ENCODE data around the gene NINL.

Gene NINL

GRCh38 chr20:25437153-25437581 is 148.2 kb downstream of the NINL start:
- no peak for DNase-seq (ENCODE audit: low read depth in 2 of 2, low spot score in 1 of 2)

DNA sequence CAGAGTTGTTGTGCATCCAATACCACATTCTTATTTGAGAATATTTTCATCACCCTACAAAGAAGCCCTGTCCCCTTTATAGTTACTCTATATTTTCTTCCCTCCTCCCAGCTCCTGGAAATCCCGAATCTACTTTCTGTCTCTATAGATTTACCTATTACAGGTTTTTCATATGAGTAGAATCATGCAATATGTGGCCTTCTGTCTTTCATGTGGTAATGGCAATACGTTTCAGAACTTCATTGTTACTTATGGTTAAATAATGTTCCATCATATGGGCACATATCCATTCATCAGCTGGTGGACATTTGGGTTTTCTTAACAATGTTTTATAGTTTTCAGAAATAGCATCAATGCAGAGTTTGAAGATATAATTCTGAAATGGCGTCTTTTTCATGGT is 160.8 kb downstream of the NINL start:
- DNase-seq (ENCODE audit: low read depth in 2 of 2, low spot score in 1 of 2) = no peak

DNA sequence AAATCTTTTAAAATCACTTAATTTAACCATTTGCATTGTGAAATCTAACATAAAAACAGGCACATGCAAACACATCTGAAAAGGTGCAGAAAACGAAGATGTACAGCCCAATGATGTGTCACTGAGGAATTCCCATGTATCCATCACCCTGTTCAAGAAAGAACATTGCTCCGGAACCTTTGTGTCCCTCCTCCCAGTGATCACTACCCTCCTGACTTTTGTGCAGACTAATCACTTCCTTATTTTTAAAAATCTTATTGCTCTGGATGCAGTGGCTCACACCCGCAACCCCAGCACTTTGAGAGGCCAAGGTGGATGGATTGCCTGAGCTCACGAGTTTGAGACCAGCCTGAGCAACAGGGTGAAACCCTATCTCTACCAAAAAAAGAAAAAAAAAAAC is 163.3 kb downstream of the NINL start:
- no peak for DNase-seq (ENCODE audit: low read depth in 2 of 2, low spot score in 1 of 2)

DNA sequence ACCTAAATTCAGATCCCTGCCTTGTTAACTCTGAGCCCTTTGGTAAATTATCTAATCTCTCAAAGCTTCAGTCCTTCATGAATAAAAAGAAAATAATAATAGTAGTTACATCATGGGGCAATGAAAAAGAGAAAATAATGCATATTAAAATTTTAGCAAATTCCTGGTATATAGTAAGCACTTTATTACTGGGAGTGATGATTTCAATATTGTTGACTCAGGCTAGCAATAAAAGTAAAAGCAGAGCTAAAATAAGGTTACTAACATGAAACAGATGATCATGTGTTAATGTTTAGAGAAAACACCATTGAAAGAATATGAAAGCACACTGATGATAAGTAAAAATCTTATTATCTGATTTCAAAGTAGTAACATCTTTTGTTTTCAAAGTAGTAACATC is 164.2 kb downstream of the NINL start:
- DNase-seq (ENCODE audit: low read depth in 2 of 2, low spot score in 1 of 2) = no peak

- no peak for DNase-seq (ENCODE audit: low read depth in 2 of 2, low spot score in 1 of 2)
These were observed 166.6 kb downstream of the NINL start for GRCh38 chr20:25418776-25419175.

DNA sequence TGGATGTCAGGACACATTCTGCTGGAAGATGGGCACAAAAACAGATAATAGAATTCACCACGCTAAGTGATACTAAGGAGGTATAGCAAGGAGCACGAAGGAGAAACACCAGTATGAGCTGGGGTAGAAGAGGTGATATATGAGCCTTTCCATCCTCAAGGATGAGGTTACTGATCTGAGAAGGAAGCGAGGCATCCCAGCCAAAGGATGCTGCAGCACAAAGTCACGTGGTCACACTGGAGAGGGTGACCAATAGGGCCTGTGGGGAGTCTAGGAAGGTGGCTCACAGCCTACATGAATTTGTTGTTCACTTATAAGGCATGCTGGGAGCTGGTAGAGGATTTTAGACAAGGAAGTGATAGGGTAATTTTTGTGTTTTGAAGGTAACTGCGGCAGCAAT is 176.4 kb downstream of the NINL start:
- no peak for DNase-seq (ENCODE audit: low read depth in 2 of 2, low spot score in 1 of 2)

DNA sequence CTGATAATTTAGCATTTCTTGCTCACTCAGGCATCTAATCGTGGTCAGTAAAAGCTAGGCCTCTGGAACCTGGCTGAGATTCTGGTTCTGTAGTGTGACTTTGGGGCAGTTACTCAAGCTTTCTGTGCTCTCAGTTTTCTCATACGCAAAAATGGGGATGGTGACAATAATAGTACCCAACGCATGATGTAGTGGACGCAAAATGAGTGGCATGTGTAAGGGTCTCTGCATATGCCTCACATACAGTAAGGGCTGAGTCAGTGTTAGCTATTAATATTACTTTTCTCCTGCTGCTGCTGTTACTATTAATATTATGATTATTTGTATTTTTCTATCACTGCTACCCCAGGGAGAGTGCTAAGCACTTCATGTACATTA is 177.2 kb downstream of the NINL start:
- DNase-seq (ENCODE audit: low read depth in 2 of 2, low spot score in 1 of 2) = no peak

GRCh38 chr20:25407311-25408169 is 177.8 kb downstream of the NINL start, which contains the start of gene GINS1:
GINS1 (plus strand) TSS chr20:25407673; CDS start chr20:25407821, 148 bp downstream.
- DNase-seq (ENCODE audit: low read depth in 2 of 2, low spot score in 1 of 2) = peak; percentile 39 to 58

Data from stimulated activated CD8-positive, alpha-beta memory T cell treated with anti-CD3 and anti-CD28 coated beads, Interleukin-4, amount 100 ng/mL, for 1 hour (primary cell).